Heart right ventricle (tissue), 16 donors: ENCODE results near the gene ZNF513. TPM values are rescaled to one million over a fixed set of nuclear protein-coding genes. Genes with fewer than 3 reads are reported as not detected.
A peak's percentile ranks its signal among the peaks of the same experiment; 100 is the strongest.

Experiments used
- ATAC-seq, 8 donors: fragments of 200-7000 bp; cut with Tn5 transposase; one replicate each; pipeline ENCODE4 v1.9.1; 2020; ENCODE audit warnings: mild to moderate bottlenecking in 8 of 8, moderate library complexity in 8 of 8, moderate number of reproducible peaks in 1 of 8
- DNase-seq, 2 donors: peaks; one replicate each; pipeline ENCODE4 v3.0.0-alpha.2; 2020
- H3K27ac ChIP-seq, 10 donors: fragments of 200-600 bp; sonication (generic) in 2 of 10; one replicate each; pipeline versions ENCODE4 v1.5.0 to v1.8.0; 2020 to 2022; ENCODE audit warnings: mild to moderate bottlenecking in 3 of 10
- H3K27me3 ChIP-seq, 7 donors: fragments of 200-600 bp; one replicate each; pipeline ENCODE4 v1.8.0; 2021 to 2022; ENCODE audit warnings: mild to moderate bottlenecking in 2 of 7
- H3K36me3 ChIP-seq, 9 donors: fragments of 200-600 bp; sonication (generic) in 1 of 9; one replicate each; pipeline versions ENCODE4 v1.5.0 to v1.8.0; 2020 to 2022; ENCODE audit warnings: mild to moderate bottlenecking in 2 of 9
- H3K4me1 ChIP-seq, 9 donors: fragments of 200-600 bp; sonication (generic) in 1 of 9; one replicate each; pipeline versions ENCODE4 v1.5.0 to v1.8.0; 2020 to 2022; ENCODE audit warnings: mild to moderate bottlenecking in 4 of 9
- H3K4me3 ChIP-seq, 10 donors: fragments of 200-600 bp; sonication (generic) in 2 of 10; one replicate each; pipeline versions ENCODE4 v1.5.0 to v1.8.0; 2020 to 2022; ENCODE audit warnings: mild to moderate bottlenecking in 7 of 10, moderate library complexity in 2 of 10
- H3K9me3 ChIP-seq, 11 donors: fragments of 200-600 bp in 10 of 11; sonication (generic) in 2 of 11; one replicate each; pipeline versions ENCODE4 v1.5.0 to v1.8.0; 2013 to 2022; ENCODE audit warnings: mild to moderate bottlenecking in 2 of 11, control low read depth in 1 of 11, moderate library complexity in 1 of 11
- WGBS, 2 donors: extraction: QIAGEN DNeasy Blood & Tissue Kit; methylation state at CpG; one replicate each; pipeline ENCODE4 v1.1.7; 2013; ENCODE audit warnings: inconsistent platforms in 1 of 2; 5-methylcytosine and 5-hydroxymethylcytosine counted together
- intact Hi-C, 10 donors: fragments of 100-400 bp; cut with DNase I; formaldehyde crosslinking; loops; one replicate each; pipeline versions ENCODE4 v1.11.1 to v1.14.2; 2022
- polyA plus RNA-seq, 2 donors: library from polyadenylated mRNA; stranded (reverse); fragments of 200-250 nt; gene quantifications; one replicate each; pipeline ENCODE4 v1.2.3, GENCODE V29; 2013
- total RNA-seq, 10 donors: library from RNA; stranded (reverse); fragmentation: NEBNext Ultra II Directional in 3 of 10; extraction: Animal tissue kit (Norgen Biotek cat#: 25700) in 3 of 10; gene quantifications; one replicate each; pipeline versions ENCODE4 v1.2.1 to v1.2.4, GENCODE V29; 2021 to 2023
- TF ChIP-seq, protein P1 (sequence below), 9 donors: fragments of 200-600 bp; sonication (generic) in 2 of 9; IDR thresholded peaks; one replicate each; pipeline versions ENCODE4 v1.5.0 to v1.8.0; 2021 to 2022; ENCODE audit warnings: antibody characterized with exemption in 9 of 9, mild to moderate bottlenecking in 5 of 9, moderate library complexity in 1 of 9
- donor health status: Arrhythmogenic right ventricular cardiomyopathy.
- donor health status: ischemic (EF 13 %, LVEDD 7.1; RV severe dilation, severe dysfunction).
- donor health status: healthy with polysubstance abuse.
- donor health status: DM: no; HTN: yes; CAD: no.
- donor health status: DM: no; HTN: no; CAD: no.
- donor health status: ischemic (EF 25% LVEDD 6.9; RV normal size, moderate dysfunction).
- donor health status: ischemic (EF 25% LVEDD 5.7; RV mildly dilated, moderate dysfunction).
- donor health status: healthy.
- donor health status: DM: yes; HTN: yes; CAD: no.
- donor health status: Ischemic cardiomyopathy.
- donor health status: ischemic (EF 35%, LVEDD 5.7; RV mildly dilated, moderate dysfunction).
- donor health status: nonischemic (EF 11% LVEDD 7.7; RV severe dilation, severe dysfunction).
- donor health status: DM: yes; HTN: yes; CAD: no.
- donor health status: PGD.
- donor health status: ischemic (EF 29% LVEDD 5.4; RV normal size, mild dysfunction).
- donor health status: nonischemic (EF 23%, LVEDD 6.1; RV moderate dilation, normal function).

ZNF513 gene
- total and polyA plus RNA-seq, 12 donors: 4.5 to 15.4 (median 7.5) TPM

DNA sequence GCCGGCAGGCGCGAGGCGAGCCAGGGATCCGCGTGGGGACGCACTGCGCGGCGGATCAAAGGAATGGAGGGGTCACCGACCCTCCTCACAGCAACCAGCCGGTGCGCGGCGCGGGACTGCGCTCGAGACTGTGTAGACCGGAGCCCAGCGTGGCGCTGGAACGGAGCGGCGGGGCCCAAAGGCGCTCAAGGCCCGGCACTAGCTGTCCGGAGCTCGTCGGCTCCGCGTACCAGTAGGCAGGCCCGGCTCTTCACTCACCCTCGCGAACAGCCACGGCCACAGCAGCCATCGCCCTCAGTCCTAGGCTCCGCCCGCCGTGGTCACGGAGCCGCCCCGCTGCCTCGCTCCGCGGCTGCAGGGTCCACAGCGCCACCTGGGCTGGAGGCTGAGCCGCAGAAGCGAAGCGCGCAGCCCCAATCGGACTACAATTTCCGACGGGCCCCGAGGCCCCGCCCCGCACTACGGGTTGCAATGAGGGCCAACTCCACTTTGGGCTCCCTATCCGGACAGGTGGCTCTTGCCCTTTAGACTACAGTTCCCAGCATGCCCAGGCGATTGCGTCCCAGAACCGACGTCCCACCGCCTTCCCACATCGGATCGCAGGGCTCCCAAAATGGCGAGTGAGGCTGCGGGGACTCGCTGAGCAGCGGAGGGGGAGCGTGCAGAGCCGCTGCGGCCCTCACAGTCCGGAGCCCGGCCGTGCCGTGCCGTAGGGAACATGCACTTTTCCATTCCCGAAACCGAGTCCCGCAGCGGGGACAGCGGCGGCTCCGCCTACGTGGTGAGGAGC is 10.3 kb downstream of the ZNF513 start, which contains the start of the genes EIF2B4 and SNX17:
Gene EIF2B4 (minus strand): TSS at position 313 of the 790 bp plus-strand sequence. CDS start 24 bp downstream, at position 289.
Gene SNX17 (plus strand): TSS at position 591 of the 790 bp plus-strand sequence. CDS start 128 bp downstream, at position 719.
- Histone ChIP-seq H3K27ac (peak within 1 kb of the TSS; percentile 77 to 96 (median 93)), H3K4me3 (peak within 1 kb of the TSS; percentile 54 to 99 (median 92)), H3K9me3 (no peaks in the 10 kb centered on the region), H3K36me3 (peaks cover 0 to 70% (median 56%) of the 10 kb centered on the region in 9 donors), H3K4me1 (peaks cover 7 to 39% (median 32%) of the 10 kb centered on the region in 9 donors), H3K27me3 (no peaks in the 10 kb centered on the region)
- intact Hi-C loops: loop anchor here in 3 of 10 donors (2.0 to 10.0 kb wide), 4 partner anchors 13 to 595 kb away; partner anchors contain the start of genes GTF3C2 (in 2 of the 3), MPV17 (in 2 of the 3) and NRBP1 (in 1 of the 3)
- peak; percentile 99 to 100 for DNase-seq
- TF ChIP-seq, protein P1, sequence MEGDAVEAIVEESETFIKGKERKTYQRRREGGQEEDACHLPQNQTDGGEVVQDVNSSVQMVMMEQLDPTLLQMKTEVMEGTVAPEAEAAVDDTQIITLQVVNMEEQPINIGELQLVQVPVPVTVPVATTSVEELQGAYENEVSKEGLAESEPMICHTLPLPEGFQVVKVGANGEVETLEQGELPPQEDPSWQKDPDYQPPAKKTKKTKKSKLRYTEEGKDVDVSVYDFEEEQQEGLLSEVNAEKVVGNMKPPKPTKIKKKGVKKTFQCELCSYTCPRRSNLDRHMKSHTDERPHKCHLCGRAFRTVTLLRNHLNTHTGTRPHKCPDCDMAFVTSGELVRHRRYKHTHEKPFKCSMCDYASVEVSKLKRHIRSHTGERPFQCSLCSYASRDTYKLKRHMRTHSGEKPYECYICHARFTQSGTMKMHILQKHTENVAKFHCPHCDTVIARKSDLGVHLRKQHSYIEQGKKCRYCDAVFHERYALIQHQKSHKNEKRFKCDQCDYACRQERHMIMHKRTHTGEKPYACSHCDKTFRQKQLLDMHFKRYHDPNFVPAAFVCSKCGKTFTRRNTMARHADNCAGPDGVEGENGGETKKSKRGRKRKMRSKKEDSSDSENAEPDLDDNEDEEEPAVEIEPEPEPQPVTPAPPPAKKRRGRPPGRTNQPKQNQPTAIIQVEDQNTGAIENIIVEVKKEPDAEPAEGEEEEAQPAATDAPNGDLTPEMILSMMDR (IDR thresholded peaks at IDR 0.05): peak; percentile 22 to 95 (median 75)
- 0% methylated on average over 83 to 85 of the region's 85 CpGs for WGBS, 2 donors
- peak; percentile 94 to 97 (median 96) for ATAC-seq

- Histone ChIP-seq H3K27me3 (no peaks in the 10 kb centered on the region), H3K4me3 (peak overlapping the region; percentile 54 to 99 (median 88)), H3K27ac (peak overlapping the region; percentile 77 to 96 (median 92)), H3K4me1 (peaks cover 7 to 39% (median 32%) of the 10 kb centered on the region in 9 donors), H3K36me3 (peaks cover 0 to 70% (median 55%) of the 10 kb centered on the region in 9 donors), H3K9me3 (no peaks in the 10 kb centered on the region)
- WGBS, 2 donors: 2 to 3% methylated on average over 18 of the region's 18 CpGs
- intact Hi-C loops: loop anchor here in 3 of 10 donors (2.0 to 10.0 kb wide), 5 partner anchors 13 to 595 kb away; partner anchors contain the start of genes GTF3C2 (in 2 of the 3), MPV17 (in 2 of the 3), ATRAID (in 1 of the 3) and CAD (in 1 of the 3)
- TF ChIP-seq, protein P1 (IDR thresholded peaks at IDR 0.05): no peak
- DNase-seq: peak in 1 of 2 donors; percentile 52
- peak; percentile 16 to 68 (median 36) for ATAC-seq
Observed at GRCh38 chr2:27369471-27370025, 11.0 kb downstream of the ZNF513 start.

- ATAC-seq (no peak), DNase-seq (no peak)
- Histone ChIP-seq H3K4me3 (no peak overlapping the region), H3K36me3 (peaks cover 0 to 64% (median 46%) of the 10 kb centered on the region in 9 donors), H3K9me3 (no peaks in the 10 kb centered on the region), H3K27ac (no peak overlapping the region), H3K27me3 (no peaks in the 10 kb centered on the region), H3K4me1 (peaks cover under 1 to 7% (median 4%) of the 10 kb centered on the region in 9 donors)
- WGBS, 2 donors: 85 to 94% methylated on average over 2 of the region's 2 CpGs
- TF ChIP-seq, protein P1 (IDR thresholded peaks at IDR 0.05): no peak
- intact Hi-C loops: loop anchor here in 1 of 10 donors (10.0 kb wide), 1 partner anchor 149 kb away; the partner anchor contains the start of genes ATRAID, CAD and SLC5A6
Observed at GRCh38 chr2:27363933-27364332, 16.6 kb downstream of the ZNF513 start.
